GM12878 (cell line): ENCODE measurements around the gene UBE2QL1. TPM values are rescaled to one million over a fixed set of nuclear protein-coding genes. Genes with fewer than 3 reads are reported as not detected.

Source experiments
- ATAC-seq: fragments of 200-7000 bp; cut with Tn5 transposase; 3 replicates; pipeline ENCODE4 v1.9.1; 2020; ENCODE audit warnings: mild to moderate bottlenecking, moderate library complexity
- BruUV-seq: library from RNA; stranded (reverse); fragments of 400-500 nt; replicated peaks from 2 replicates; lab custom pipeline; 2021; lab: Mats Ljungman, UMichigan
- CTCF ChIA-PET: fragments of 300-600 bp; sonication (Branson Sonifier 250); formaldehyde crosslinking; extraction: SDS; loops from one replicate; lab custom pipeline; 2021; ENCODE audit warnings: inconsistent platforms; lab: Yijun Ruan, JAX
- POLR2A ChIA-PET: fragments of 350-600 bp; formaldehyde crosslinking; extraction: SDS; loops from one replicate; lab custom pipeline; 2021; ENCODE audit warnings: inconsistent platforms; lab: Charles Lee
- RAD21 ChIA-PET: fragments of 300-600 bp; sonication (Branson Sonifier 250); formaldehyde crosslinking; loops from one replicate; lab custom pipeline; 2023; ENCODE audit warnings: antibody characterized with exemption; ENCODE audit not compliant: unreplicated experiment; lab: Charles Lee
- SMC1A ChIA-PET: fragments of 300-600 bp; sonication (Branson Sonifier 250); formaldehyde crosslinking; loops from one replicate; lab custom pipeline; 2023; ENCODE audit not compliant: unreplicated experiment, uncharacterized antibody; lab: Charles Lee
- DNase-seq: peaks from one replicate; pipeline ENCODE4 v3.0.0-alpha.2; 2011; ENCODE audit warnings: low read depth, low spot score
- FAIRE-seq: peaks from 3 replicates; lab custom pipeline; 2011; peaks lifted over from hg19 to GRCh38; lab: Jason Lieb, UNC
- H2AFZ ChIP-seq: 2 replicates; pipeline ENCODE4 v1.6.0; 2011; ENCODE audit warnings: low read depth, low read length, control low read depth; ENCODE audit not compliant: control insufficient read depth
- H3K27ac ChIP-seq: 2 replicates; pipeline ENCODE4 v1.5.1; 2011; ENCODE audit warnings: control low read depth; ENCODE audit not compliant: control insufficient read depth, insufficient read depth
- H3K27me3 ChIP-seq, 2 experiments: replicated peaks in 1 of 2; 2 replicates each; pipeline versions ENCODE4 v1.6.0 to v1.6.1; 2011; ENCODE audit warnings: low read length in 1 of 2; ENCODE audit not compliant: control insufficient read depth in 2 of 2, insufficient read depth in 2 of 2
- H3K36me3 ChIP-seq, 2 experiments: 2 replicates each; pipeline ENCODE4 v1.5.1; 2011; ENCODE audit warnings: low read length in 1 of 2; ENCODE audit not compliant: control insufficient read depth in 2 of 2, insufficient read depth in 2 of 2
- H3K4me1 ChIP-seq: 2 replicates; pipeline ENCODE4 v1.6.1; 2011; ENCODE audit warnings: mild to moderate bottlenecking, low read length, moderate library complexity, mixed read lengths; ENCODE audit not compliant: control insufficient read depth, insufficient read depth
- H3K4me2 ChIP-seq: 2 replicates; pipeline ENCODE4 v1.6.0; 2011; ENCODE audit warnings: control low read depth; ENCODE audit not compliant: control insufficient read depth, insufficient read depth
- H3K4me3 ChIP-seq: fragments of 200-600 bp; sonication (generic); 2 replicates; pipeline ENCODE4 v1.5.1; 2016
- H3K79me2 ChIP-seq: 2 replicates; pipeline ENCODE4 v1.6.0; 2011; ENCODE audit warnings: low read length; ENCODE audit not compliant: control insufficient read depth, insufficient read depth
- H3K9ac ChIP-seq: 2 replicates; pipeline ENCODE4 v1.8.0; 2011; ENCODE audit warnings: low read length, control low read depth, mixed read lengths; ENCODE audit not compliant: control insufficient read depth, insufficient read depth
- H3K9me3 ChIP-seq: replicated peaks from 3 replicates; pipeline ENCODE4 v1.5.1; 2011; ENCODE audit warnings: mild to moderate bottlenecking, low read length; ENCODE audit not compliant: control insufficient read depth, insufficient read depth
- H4K20me1 ChIP-seq: 2 replicates; pipeline ENCODE4 v1.6.0; 2011; ENCODE audit not compliant: control insufficient read depth, insufficient read depth
- CHD1 ChIP-seq: IDR thresholded peaks from 2 replicates; pipeline ENCODE4 v1.6.1; 2012; ENCODE audit warnings: low read depth, low read length, improper control_type of control experiment
- EED ChIP-seq: sonication (generic); IDR thresholded peaks from 2 replicates; pipeline ENCODE4 v1.6.1; 2016; ENCODE audit warnings: antibody characterized with exemption, low read depth
- FOS ChIP-seq: IDR thresholded peaks from 3 replicates; pipeline ENCODE4 v1.6.1; 2011; ENCODE audit warnings: borderline replicate concordance; ENCODE audit not compliant: insufficient read length; ENCODE audit errors: extremely low read depth
- FOXK2 ChIP-seq: fragments of 450-650 bp; IDR thresholded peaks from 2 replicates; pipeline ENCODE4 v1.6.1; 2017; ENCODE audit warnings: mild to moderate bottlenecking, moderate library complexity
- HDAC2 ChIP-seq: fragments of 200-600 bp; sonication (generic); IDR thresholded peaks from 2 replicates; pipeline ENCODE4 v1.6.1; 2017
- POLR2AphosphoS5 ChIP-seq: IDR thresholded peaks from 2 replicates; pipeline ENCODE4 v1.6.1; 2011; ENCODE audit warnings: mild to moderate bottlenecking, low read length, inconsistent platforms
- SMAD1 ChIP-seq: fragments of 450-650 bp; IDR thresholded peaks from 2 replicates; pipeline ENCODE4 v1.6.1; 2018; ENCODE audit warnings: mild to moderate bottlenecking, low read depth; ENCODE audit not compliant: partially characterized antibody
- SMC3 ChIP-seq: IDR thresholded peaks from 2 replicates; pipeline ENCODE4 v1.6.1; 2011; ENCODE audit warnings: low read length, improper control_type of control experiment, borderline replicate concordance
- TCF3 ChIP-seq: IDR thresholded peaks from 2 replicates; pipeline ENCODE4 v1.6.1; 2012; ENCODE audit warnings: low read depth, mild to moderate bottlenecking, low read length, borderline replicate concordance; ENCODE audit not compliant: insufficient read depth
- WGBS: methylation state at CpG from one replicate; pipeline ENCODE4 v1.1.6; 2016; ENCODE audit warnings: low lambda C conversion rate; ENCODE audit not compliant: insufficient replicate concordance, insufficient coverage; ENCODE audit errors: missing lambda C conversion rate; 5-methylcytosine and 5-hydroxymethylcytosine counted together
- in situ Hi-C: fragments of 300-500 bp; cut with MboI; formaldehyde crosslinking; loops from 9 replicates; pipeline ENCODE4 v1.14.3; 2018; ENCODE audit warnings: mixed read lengths
- intact Hi-C: fragments of 100-400 bp; cut with micrococcal nuclease; formaldehyde crosslinking; loops from one replicate; pipeline ENCODE4 v1.14.2; 2022; ENCODE audit not compliant: unreplicated experiment
- polyA plus RNA-seq, 11 experiments: library from polyadenylated mRNA; depleted of rRNA in 4 of 11; unstranded in 6 of 11; stranded (reverse) in 5 of 11; fragments of >200 nt; fragmentation: Nextera tagmentation in 4 of 11; fragmentation: Illumina TruSeq in 1 of 11; extraction: Ambion mirVana in 4 of 11; extraction: Trizol in 1 of 11; gene quantifications; 1 replicate in 1 of 11; 2 replicates in 10 of 11; pipeline versions ENCODE4 v1.2.1 to v1.2.3, GENCODE V29; 2011 to 2016; ENCODE audit warnings: inconsistent platforms in 2 of 11, missing spikeins in 2 of 11, low read depth in 1 of 11
- total RNA-seq, 4 experiments: library from RNA; depleted of rRNA in 3 of 4; stranded (reverse); fragments of >200 nt in 3 of 4; fragmentation: Illumina TruSeq in 1 of 4; extraction: Trizol in 1 of 4; gene quantifications; 2 replicates each; pipeline versions ENCODE4 v1.2.1 to v1.2.3, GENCODE V29; 2013 to 2021
- TF ChIP-seq, protein P1 (sequence below): fragments of 150-350 bp; IDR thresholded peaks from 2 replicates; pipeline ENCODE4 v1.6.1; 2016; ENCODE audit warnings: low read depth, low read length
- TF ChIP-seq, protein P2 (sequence below): fragments of 450-650 bp; IDR thresholded peaks from 2 replicates; pipeline ENCODE4 v1.6.1; 2014; ENCODE audit warnings: mild to moderate bottlenecking
- TF ChIP-seq, protein P3 (sequence below): fragments of 450-650 bp; IDR thresholded peaks from 2 replicates; pipeline ENCODE4 v1.6.1; 2018; ENCODE audit warnings: borderline replicate concordance, mild to moderate bottlenecking; ENCODE audit not compliant: partially characterized antibody

UBE2QL1 gene
- total and polyA plus RNA-seq, 10 of the 15 experiments (the other 5 are each of a cell fraction or from before 2014, with no cell fraction given), result 0.03 to 0.62 (median 0.04) TPM; not detected in 6

DNA sequence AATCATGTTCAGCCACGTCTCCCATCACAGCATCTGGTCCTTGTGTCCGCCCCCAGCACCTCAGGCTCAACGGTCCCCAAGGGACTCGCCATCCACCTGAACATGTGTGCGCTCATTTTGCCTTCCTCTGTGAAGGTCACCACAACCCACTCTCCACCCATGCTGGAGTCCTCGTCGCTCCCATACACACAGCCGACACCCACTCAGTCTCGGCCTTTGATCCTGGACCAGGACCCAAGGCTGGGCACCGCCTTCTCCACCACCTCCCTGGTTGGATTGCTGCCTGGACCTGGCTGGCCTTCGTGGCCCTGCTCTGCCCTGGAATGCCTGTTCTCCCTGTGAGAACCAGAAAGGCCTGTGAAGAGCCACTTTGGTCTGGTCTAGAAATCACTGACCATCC is 60.3 kb downstream of the UBE2QL1 start (continued):
- TF ChIP-seq FOXK2, result no peak
- no peak for TF ChIP-seq FOS

DNA sequence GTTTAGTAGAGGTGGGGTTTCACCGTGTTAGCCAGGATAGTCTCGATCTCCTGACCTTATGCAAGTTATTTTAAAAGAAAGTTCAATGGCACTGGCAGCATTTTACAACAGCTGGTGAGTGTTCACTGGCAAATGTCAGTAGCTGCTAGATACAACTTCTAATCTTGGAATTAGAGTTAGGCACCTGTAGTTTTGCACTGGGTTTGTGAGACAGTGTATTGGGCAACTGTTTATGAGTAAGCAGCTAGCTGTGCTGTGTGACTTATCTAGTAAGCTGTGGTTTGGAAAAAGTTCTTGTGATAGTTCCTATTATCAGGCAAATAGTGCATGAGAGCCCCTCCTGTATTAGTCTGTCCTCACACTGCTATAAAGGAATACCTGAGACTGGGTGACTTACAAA is 61.5 kb downstream of the UBE2QL1 start:
- ChIA-PET POLR2A (no interaction called here), CTCF (no interaction called here), RAD21 (interaction anchor here (0.6 kb wide), 1 partner anchor 219 kb away, joined by 3 read pairs; no protein-coding TSS in a partner anchor), SMC1A (interaction anchor here (0.9 kb wide), 2 partner anchors 8 to 20 kb away, joined by 3 read pairs; no protein-coding TSS in a partner anchor)
- Histone ChIP-seq H3K79me2 (no peaks in the 10 kb centered on the region), H3K9me3 (no peaks in the 10 kb centered on the region; the same call in 2 of the 3 replicates), H3K4me3 (no peak overlapping the region), H3K27me3 (no peaks in the 10 kb centered on the region), H3K9ac (no peak overlapping the region), H3K36me3 (no peaks in the 10 kb centered on the region), H4K20me1 (no peaks in the 10 kb centered on the region), H2AFZ (no peak overlapping the region), H3K4me1 (no peaks in the 10 kb centered on the region), H3K4me2 (no peak overlapping the region), H3K27ac (no peak overlapping the region)
- WGBS, result 75% methylated on average over 2 of the region's 2 CpGs
- no peak for DNase-seq
- BruUV-seq, result no TSS peak
- no peak for ATAC-seq
- intact Hi-C loops (no loop called here), in situ Hi-C loops (no loop called here)
- no peak for FAIRE-seq
- no peak for TF ChIP-seq TCF3
- TF ChIP-seq POLR2AphosphoS5, result no peak
- TF ChIP-seq SMAD1, result no peak
- TF ChIP-seq, protein P1, sequence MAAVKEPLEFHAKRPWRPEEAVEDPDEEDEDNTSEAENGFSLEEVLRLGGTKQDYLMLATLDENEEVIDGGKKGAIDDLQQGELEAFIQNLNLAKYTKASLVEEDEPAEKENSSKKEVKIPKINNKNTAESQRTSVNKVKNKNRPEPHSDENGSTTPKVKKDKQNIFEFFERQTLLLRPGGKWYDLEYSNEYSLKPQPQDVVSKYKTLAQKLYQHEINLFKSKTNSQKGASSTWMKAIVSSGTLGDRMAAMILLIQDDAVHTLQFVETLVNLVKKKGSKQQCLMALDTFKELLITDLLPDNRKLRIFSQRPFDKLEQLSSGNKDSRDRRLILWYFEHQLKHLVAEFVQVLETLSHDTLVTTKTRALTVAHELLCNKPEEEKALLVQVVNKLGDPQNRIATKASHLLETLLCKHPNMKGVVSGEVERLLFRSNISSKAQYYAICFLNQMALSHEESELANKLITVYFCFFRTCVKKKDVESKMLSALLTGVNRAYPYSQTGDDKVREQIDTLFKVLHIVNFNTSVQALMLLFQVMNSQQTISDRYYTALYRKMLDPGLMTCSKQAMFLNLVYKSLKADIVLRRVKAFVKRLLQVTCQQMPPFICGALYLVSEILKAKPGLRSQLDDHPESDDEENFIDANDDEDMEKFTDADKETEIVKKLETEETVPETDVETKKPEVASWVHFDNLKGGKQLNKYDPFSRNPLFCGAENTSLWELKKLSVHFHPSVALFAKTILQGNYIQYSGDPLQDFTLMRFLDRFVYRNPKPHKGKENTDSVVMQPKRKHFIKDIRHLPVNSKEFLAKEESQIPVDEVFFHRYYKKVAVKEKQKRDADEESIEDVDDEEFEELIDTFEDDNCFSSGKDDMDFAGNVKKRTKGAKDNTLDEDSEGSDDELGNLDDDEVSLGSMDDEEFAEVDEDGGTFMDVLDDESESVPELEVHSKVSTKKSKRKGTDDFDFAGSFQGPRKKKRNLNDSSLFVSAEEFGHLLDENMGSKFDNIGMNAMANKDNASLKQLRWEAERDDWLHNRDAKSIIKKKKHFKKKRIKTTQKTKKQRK, result no peak
- no peak for TF ChIP-seq SMC3
- TF ChIP-seq, protein P2, sequence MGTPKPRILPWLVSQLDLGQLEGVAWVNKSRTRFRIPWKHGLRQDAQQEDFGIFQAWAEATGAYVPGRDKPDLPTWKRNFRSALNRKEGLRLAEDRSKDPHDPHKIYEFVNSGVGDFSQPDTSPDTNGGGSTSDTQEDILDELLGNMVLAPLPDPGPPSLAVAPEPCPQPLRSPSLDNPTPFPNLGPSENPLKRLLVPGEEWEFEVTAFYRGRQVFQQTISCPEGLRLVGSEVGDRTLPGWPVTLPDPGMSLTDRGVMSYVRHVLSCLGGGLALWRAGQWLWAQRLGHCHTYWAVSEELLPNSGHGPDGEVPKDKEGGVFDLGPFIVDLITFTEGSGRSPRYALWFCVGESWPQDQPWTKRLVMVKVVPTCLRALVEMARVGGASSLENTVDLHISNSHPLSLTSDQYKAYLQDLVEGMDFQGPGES, result no peak
- TF ChIP-seq HDAC2, result no peak
- TF ChIP-seq EED, result no peak
- TF ChIP-seq, protein P3, sequence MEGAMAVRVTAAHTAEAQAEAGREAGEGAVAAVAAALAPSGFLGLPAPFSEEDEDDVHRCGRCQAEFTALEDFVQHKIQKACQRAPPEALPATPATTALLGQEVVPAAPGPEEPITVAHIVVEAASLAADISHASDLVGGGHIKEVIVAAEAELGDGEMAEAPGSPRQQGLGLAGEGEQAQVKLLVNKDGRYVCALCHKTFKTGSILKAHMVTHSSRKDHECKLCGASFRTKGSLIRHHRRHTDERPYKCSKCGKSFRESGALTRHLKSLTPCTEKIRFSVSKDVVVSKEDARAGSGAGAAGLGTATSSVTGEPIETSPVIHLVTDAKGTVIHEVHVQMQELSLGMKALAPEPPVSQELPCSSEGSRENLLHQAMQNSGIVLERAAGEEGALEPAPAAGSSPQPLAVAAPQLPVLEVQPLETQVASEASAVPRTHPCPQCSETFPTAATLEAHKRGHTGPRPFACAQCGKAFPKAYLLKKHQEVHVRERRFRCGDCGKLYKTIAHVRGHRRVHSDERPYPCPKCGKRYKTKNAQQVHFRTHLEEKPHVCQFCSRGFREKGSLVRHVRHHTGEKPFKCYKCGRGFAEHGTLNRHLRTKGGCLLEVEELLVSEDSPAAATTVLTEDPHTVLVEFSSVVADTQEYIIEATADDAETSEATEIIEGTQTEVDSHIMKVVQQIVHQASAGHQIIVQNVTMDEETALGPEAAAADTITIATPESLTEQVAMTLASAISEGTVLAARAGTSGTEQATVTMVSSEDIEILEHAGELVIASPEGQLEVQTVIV, result no peak
- no peak for TF ChIP-seq CHD1
